ENCODE results near the gene GALNT10. TPM values are rescaled to one million over a fixed set of nuclear protein-coding genes. Genes with fewer than 3 reads are reported as not detected.

The GALNT10 gene
- polyA plus RNA-seq, 4 donors = 24.9 to 29.2 (median 25.9) TPM

- DNase-seq (ENCODE audit: low read depth in 4 of 4, low spot score in 2 of 4) = no peak
Observed at GRCh38 chr5:154230526-154230925, 40.0 kb downstream of the GALNT10 start.

DNA sequence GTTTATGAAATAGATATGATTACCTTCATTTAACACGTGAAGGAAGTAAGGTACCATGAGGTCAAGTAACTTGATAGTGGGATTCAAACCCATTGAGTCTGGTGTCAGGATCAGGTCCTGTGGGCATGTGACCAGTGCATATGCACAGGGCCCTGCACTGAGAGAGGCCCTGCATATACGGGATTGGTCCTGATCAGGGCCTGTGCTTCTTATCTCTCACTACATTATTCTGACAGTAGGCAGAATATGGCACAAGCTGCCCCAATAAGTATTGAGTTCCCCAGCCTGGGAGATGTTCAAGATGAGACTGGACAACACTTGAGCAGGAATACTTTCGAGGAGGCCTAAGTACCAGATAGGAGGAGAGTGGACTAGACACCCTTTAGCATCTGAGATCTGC is 44.0 kb downstream of the GALNT10 start:
- DNase-seq (ENCODE audit: low read depth in 4 of 4, low spot score in 2 of 4) = no peak

DNA sequence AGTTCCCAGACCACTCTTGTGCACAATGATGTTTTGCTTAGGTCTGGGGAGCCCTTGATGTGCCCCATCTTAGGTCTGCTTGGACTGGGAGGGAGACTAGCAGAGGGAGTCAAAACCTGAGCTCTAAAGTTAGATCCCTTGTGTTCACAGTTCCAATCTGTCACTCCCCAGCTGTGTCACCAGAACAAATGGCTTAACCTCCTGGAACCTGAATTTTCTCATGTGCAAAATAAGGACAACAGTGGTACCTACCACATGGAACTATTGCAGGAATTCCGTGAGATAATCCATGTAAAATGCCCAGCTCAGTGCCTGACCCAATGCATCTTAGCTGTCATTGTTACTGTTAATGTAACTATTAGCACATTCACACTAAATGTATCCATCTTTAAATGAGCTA is 45.5 kb downstream of the GALNT10 start:
- no peak for DNase-seq (ENCODE audit: low read depth in 4 of 4, low spot score in 2 of 4)

GRCh38 chr5:154236536-154237375 is 46.2 kb downstream of the GALNT10 start:
- no peak for DNase-seq (ENCODE audit: low read depth in 4 of 4, low spot score in 2 of 4)

DNA sequence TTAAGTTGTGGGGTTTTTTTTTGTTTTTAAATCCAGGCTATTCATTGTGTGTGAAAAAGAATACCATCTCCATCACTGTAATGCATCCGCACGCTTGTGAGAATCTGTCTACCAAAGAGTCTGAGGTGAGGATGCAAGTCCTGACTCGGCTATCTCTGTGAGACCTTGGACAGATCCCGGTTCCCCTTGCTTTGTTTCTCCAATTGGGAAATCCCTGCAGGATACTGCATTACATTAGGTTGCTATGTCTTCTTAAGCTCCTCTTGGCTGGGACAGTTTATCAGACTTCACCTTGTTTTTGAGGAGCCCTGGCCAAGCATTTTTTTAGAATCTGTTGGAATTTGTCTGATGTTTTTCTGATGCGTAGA is 46.8 kb downstream of the GALNT10 start:
- no peak for DNase-seq (ENCODE audit: low read depth in 4 of 4, low spot score in 2 of 4)

- no peak for DNase-seq (ENCODE audit: low read depth in 4 of 4, low spot score in 2 of 4)
Observed at GRCh38 chr5:154237946-154238345, 47.4 kb downstream of the GALNT10 start.

DNA sequence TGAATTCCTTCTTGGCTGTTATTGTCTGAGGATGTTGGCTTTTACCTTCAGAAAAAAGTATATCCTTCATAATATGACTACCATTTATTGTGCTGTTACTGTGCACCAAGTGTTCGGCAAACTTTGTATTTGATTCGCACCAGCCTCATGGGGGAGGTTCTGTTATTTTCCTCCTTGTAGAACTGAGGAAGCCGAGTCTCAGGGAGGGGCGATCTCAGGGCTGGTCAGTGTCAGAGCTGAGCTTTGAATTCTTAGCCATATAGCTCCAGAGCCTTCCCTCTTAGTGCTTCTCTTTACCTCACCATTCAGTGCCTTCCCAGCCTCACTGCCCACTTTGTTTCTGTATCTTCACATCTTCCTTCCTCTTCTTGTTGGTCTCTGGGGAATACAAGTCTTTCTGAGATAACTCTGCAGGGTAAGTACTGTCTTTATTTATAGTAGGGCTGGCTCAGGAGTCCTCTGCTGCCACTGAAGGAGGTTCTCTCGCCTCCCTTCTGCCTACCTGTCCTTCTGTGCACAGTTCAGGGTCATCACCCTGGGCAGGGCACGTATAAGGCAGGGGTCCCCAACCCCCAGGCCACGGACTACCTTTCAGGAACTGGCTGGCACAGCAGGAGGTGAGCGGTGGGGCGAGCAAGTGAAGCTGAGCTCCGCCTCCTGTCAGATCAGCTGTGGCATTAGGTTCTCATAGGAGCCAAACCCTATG is 48.4 kb downstream of the GALNT10 start:
- no peak for DNase-seq (ENCODE audit: low read depth in 4 of 4, low spot score in 2 of 4)

DNA sequence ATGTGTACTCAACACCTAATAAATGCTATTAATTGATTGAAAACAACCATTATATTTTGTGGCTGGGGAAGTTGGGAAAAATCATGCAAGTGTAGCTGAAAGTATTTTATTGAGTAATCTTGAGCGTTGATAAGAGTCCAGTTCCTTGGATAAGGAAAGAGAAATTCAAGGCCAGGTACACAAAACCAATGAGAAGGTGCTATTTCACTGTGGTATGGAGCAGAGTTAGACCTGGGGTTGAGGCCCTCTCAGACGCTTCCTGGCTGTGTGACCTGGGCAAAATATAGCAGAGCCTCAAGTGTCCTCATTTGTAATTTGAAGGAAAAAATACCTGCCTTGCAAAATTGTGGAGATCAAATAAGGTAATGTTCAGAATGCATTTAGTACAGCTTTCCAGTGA is 50.1 kb downstream of the GALNT10 start:
- no peak for DNase-seq (ENCODE audit: low read depth in 4 of 4, low spot score in 2 of 4)

GRCh38 chr5:154241021-154241420 is 50.5 kb downstream of the GALNT10 start:
- no peak for DNase-seq (ENCODE audit: low read depth in 4 of 4, low spot score in 2 of 4)

DNA sequence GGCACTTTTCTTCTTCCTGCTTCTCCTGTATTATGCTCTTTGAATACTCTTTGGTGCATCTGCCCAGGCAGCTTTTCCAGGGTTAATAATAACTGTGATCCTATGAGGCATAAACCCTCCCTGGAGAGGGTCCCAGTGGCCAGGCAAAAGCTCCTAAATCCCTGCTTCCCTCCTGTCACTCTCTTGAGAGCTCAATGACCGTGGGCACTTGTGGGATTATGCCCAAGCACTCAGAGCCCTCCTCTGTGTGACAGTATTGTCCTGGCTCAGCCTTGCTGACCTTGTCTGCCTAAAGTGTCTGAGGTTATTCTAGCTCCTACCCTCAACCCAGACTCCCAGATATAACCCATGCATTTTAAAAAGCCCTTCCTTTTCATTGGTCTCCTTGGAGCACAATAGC is 51.9 kb downstream of the GALNT10 start:
- no peak for DNase-seq (ENCODE audit: low read depth in 4 of 4, low spot score in 2 of 4)

DNA sequence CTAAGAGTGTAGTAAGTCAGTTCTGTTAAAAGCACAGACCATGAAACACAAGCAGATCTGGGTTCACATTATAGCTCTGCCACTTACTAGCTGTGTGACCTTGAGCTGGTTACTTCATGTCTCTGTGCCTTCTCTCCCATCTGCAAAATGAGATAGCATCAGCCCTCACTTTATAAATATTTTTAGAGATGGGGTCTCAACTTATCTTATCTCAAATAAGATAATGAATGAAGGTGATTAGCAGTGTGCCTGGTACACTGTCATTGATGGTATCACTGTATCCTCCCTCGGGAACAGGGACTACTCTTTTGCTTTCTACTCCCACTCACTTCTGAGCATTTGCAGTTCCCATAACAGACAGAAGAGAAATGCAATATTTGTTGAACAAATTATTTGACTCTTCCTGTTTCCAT is 52.4 kb downstream of the GALNT10 start:
- no peak for DNase-seq (ENCODE audit: low read depth in 4 of 4, low spot score in 2 of 4)

DNA sequence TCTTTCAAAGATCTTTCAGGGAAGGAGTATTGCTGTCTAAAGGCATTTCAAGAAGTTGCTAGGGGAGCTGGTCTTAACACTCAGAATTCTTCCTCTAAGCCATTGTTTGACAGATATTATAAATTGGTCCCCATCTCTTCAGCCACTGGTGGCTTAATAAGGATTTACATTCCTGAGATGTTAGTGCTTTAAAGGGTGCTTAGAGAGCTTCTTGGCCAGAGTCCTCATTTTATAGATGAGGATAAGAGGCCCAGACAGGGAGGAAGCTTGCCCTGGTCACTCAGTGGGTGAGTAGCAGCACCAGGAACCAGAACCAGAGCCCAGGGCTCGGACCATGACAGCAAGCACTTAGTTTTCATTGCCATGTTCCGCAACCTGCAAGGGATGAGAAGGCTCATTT is 53.2 kb downstream of the GALNT10 start:
- DNase-seq (ENCODE audit: low read depth in 4 of 4, low spot score in 2 of 4) = no peak

GRCh38 chr5:154244476-154244875 is 53.9 kb downstream of the GALNT10 start:
- no peak for DNase-seq (ENCODE audit: low read depth in 4 of 4, low spot score in 2 of 4)

GRCh38 chr5:154248691-154249090 is 58.2 kb downstream of the GALNT10 start:
- DNase-seq (ENCODE audit: low read depth in 4 of 4, low spot score in 2 of 4) = no peak

DNA sequence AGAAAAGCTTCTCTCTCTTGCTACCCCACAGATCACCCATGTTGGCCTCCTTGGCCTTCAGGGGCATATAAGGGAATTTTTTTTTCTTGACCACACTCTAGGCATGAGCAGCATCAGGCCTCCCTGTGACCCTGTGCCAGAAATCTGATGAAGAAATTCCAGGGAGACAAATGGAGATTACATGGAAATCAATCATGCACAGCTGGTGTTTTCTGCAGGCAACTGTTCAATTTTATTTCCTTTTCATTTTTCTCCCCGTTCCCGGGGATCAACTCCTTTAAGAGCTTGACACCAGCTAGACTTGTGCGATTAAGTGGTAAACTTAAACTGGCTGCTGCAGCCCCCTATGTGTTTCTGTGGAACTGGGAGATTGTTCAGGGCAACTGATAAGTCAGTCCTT is 59.3 kb downstream of the GALNT10 start:
- DNase-seq (ENCODE audit: low read depth in 4 of 4, low spot score in 2 of 4) = no peak

DNA sequence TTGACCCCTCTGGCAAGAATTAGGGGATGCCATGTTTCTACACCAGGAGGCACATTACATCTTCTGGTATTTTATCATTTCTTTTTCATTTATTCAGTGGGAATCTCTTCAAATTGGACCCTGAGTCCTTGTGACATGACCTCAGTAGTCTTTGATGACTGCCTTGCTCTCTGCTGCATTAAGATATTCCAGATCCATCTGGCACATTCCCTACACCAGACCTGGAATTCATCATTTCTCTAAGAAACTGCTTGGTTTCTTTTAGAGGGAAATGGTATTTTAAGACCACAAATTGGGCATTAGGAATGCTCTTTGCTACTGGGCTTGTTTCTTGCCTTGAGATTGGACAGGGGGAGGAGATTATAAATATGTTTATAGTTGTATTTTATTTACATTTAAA is 61.0 kb downstream of the GALNT10 start:
- DNase-seq (ENCODE audit: low read depth in 4 of 4, low spot score in 2 of 4) = no peak

- DNase-seq (ENCODE audit: low read depth in 4 of 4, low spot score in 2 of 4) = no peak
Observed at GRCh38 chr5:154253807-154254206, 63.3 kb downstream of the GALNT10 start.

DNA sequence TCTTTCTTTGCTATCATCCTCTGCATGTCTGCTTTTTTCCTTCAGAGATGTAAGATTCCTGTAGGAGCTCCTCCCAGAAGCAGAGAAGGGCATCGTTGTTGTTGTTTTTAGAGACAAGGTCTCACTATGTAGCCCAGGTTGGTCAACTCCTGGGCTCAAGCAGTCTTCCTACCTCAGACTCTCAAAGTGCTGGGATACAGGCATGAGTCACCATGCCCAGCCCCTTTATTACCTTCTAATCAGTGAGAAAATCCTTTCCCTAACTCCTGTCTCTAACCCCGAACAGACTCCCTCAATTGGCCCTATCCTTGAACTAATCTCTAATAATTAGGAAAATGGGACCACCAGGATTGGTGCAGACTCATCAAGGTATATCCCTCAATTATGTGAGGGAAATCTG is 64.4 kb downstream of the GALNT10 start:
- no peak for DNase-seq (ENCODE audit: low read depth in 4 of 4, low spot score in 2 of 4)

GRCh38 chr5:154257046-154257445 is 66.5 kb downstream of the GALNT10 start:
- no peak for DNase-seq (ENCODE audit: low read depth in 4 of 4, low spot score in 2 of 4)

- no peak for DNase-seq (ENCODE audit: low read depth in 4 of 4, low spot score in 2 of 4)
Observed at GRCh38 chr5:154258531-154259217, 68.1 kb downstream of the GALNT10 start.

GRCh38 chr5:154260224-154260927 is 69.8 kb downstream of the GALNT10 start:
- no peak for DNase-seq (ENCODE audit: low read depth in 4 of 4, low spot score in 2 of 4)

Measured in left renal cortex interstitium (tissue), 4 donors.